Cortex of kidney (tissue), 1 donor: ENCODE data around the gene SVOPL.

Source experiments
- DNase-seq: peaks from one replicate; lab custom pipeline; 2025; lab: John Stamatoyannopoulos, UW

Gene SVOPL

GRCh38 chr7:138563808-138564207 lies 137.4 kb downstream of the SVOPL start:
- no peak for DNase-seq

- DNase-seq: no peak
These were observed 141.7 kb downstream of the SVOPL start for GRCh38 chr7:138559448-138559847.

DNA sequence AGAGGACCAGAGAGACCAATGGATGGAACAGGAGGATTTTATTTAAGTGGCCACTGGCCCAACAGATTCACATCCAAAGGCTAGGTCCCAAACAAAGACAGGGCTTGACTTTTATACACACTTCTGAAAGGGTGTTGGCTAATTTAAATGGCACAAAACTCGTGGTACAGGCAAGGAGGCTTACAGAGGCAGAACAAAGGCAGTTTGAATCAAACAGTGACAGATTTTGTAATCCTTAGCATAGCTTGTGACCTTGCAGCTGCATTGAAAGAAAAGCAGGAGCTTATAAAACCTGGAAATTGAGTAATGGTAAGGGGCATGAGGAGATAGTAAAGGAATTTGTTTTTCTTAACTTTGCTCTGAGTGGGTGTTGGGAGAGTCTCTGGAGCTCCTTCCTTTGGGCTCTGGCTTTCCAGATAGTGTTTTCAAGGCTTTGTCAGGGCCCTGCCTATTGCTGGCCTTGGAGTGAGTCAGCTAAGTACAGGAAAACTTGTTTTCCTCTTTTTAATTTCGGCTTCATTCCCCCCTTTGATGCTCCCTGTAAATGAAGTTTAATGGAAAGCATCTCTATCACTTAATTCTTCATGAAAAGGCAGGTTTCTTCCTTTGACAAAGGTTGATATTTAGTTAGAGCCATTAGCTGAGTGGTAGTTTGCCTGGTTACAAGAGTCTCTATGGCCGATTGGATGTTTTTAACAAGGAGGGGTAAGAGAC lies 144.2 kb downstream of the SVOPL start:
- no peak for DNase-seq

DNA sequence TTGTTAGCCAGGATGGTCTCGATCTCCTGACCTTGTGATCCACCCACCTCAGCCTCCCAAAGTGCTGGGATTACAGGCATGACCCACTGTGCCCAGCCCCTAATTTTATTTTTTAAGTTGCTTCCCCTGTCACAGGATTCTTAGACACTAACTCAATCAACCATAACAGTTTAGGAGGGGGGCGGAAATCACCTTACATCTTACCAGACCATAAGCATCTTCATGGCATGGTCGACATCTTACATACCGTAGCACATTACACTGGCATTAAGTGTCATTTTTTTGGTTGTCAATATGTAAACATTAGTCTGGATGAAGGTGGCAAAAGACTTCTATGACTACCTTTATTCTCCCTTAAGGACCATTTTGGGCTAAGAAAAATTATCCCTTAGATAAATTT lies 145.5 kb downstream of the SVOPL start:
- DNase-seq: no peak

GRCh38 chr7:138554674-138555073 lies 146.5 kb downstream of the SVOPL start:
- no peak for DNase-seq

GRCh38 chr7:138553805-138554204 lies 147.4 kb downstream of the SVOPL start:
- DNase-seq: no peak

DNA sequence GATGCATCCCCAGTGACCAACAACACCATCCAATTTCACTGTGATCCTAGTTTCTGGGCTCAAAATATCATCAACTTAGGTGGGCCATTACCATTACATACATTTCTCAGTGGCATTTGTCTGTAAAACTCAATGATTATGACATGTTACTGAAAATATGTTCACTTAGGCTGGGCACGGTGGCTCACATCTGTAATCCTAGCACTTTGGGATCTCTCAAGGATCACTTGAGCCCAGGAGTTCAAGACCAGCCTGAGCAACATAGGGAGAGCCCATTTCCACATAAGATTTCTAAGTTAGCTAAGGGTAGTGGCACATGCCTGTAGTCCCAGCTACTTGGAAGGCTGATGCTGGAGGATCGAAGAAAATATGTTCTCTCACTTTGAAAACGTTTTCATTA lies 150.1 kb downstream of the SVOPL start:
- no peak for DNase-seq

- DNase-seq: no peak
These were observed 150.8 kb downstream of the SVOPL start for GRCh38 chr7:138550337-138550736.

DNA sequence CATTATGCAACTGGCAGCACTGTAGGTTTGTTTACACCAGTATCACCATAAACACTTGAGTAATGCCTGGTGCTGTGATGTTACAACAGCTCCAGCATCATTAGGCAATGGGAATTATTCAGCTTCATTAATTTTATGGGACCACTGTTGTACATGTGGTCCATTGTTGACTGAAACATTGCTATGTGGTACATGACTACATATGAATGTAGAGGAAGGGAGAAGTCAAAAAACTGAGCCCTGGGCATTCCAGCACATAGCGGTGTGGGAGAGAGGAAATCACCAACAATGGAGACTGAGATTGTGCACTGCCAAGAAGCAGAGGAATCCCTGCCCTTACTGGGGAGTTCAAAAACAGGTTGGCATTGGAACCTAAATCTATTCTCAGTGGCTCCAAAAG lies 152.1 kb downstream of the SVOPL start:
- no peak for DNase-seq

- DNase-seq: no peak
These were observed 154.3 kb downstream of the SVOPL start for GRCh38 chr7:138546829-138547228.

DNA sequence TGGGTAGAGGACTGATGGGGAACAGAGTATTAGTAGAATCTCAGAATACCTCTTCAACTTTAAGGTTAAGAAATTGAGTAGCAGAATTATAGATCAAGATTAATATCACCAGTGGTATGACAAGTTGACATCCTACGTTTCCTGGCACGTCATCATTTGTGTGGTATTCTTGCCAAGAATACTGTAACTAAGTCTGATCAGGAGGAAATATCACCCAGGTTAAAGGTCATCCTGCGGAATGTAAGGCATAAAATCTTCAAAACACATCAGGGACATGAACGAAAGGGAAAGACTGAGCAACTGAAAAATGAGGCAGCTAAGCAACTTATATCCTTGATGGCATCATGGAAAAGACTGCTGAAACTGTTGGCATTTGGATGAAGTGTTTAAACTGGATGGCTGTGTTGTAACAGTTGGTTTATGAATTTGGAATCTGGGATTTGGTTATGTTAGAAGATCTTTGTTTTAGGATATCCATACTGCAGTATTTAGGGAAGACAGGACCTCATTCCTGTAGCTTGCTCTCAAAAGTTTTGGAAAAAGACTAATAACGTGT lies 155.0 kb downstream of the SVOPL start:
- DNase-seq: no peak

- DNase-seq: no peak
These were observed 156.0 kb downstream of the SVOPL start for GRCh38 chr7:138545123-138545522.
